Activated B cell treated with CpG ODN at 0.5 μM for 24 hours (primary cell): ENCODE measurements around the gene TGFB1. TPM values are rescaled to one million over a fixed set of nuclear protein-coding genes. Genes with fewer than 3 reads are reported as not detected.
A peak's percentile ranks its signal among the peaks of the same experiment; 100 is the strongest.

Source experiments
- ATAC-seq: fragments of 200-7000 bp; cut with Tn5 transposase; one replicate; pipeline ENCODE4 v1.10.0; 2021; ENCODE audit warnings: low read depth, mild to moderate bottlenecking, moderate library complexity
- CTCF ChIA-PET: fragments of 350-600 bp; sonication (Branson Sonifier 250); formaldehyde crosslinking; loops from one replicate; lab custom pipeline; 2021; ENCODE audit warnings: antibody characterized with exemption; lab: Charles Lee
- POLR2A ChIA-PET: fragments of 350-600 bp; sonication (Branson Sonifier 250); formaldehyde crosslinking; loops from one replicate; lab custom pipeline; 2021; ENCODE audit warnings: antibody characterized with exemption; lab: Charles Lee
- DNase-seq: peaks from one replicate; pipeline ENCODE4 v3.0.0; 2022
- H3K27ac Mint-ChIP-seq: one replicate; pipeline ENCODE4 v1.8.0; 2020; ENCODE audit warnings: mixed read lengths
- H3K27me3 Mint-ChIP-seq: one replicate; pipeline ENCODE4 v1.8.0; 2021; ENCODE audit warnings: mixed read lengths
- H3K36me3 Mint-ChIP-seq: one replicate; pipeline ENCODE4 v1.8.0; 2021; ENCODE audit warnings: low read depth, mixed read lengths
- H3K4me1 Mint-ChIP-seq: one replicate; pipeline ENCODE4 v1.8.0; 2021; ENCODE audit warnings: mixed read lengths
- H3K4me3 Mint-ChIP-seq: one replicate; pipeline ENCODE4 v1.8.0; 2020; ENCODE audit warnings: mild to moderate bottlenecking, mixed read lengths
- H3K9me3 Mint-ChIP-seq: one replicate; pipeline ENCODE4 v1.8.0; 2020; ENCODE audit warnings: mixed read lengths
- intact Hi-C: fragments of 100-400 bp; cut with micrococcal nuclease; formaldehyde crosslinking; loops from one replicate; pipeline ENCODE4 v1.15.1; 2024
- total RNA-seq: library from RNA; stranded (reverse); gene quantifications from 2 replicates; pipeline ENCODE4 v1.2.3, GENCODE V29; 2022
- TF ChIP-seq, protein P1 (sequence below): fragments of 200-600 bp; IDR thresholded peaks from one replicate; pipeline ENCODE4 v1.8.0; 2022; ENCODE audit warnings: antibody characterized with exemption, mild to moderate bottlenecking

Gene TGFB1
- total RNA-seq, 1 donor from 2014 or later, result 88.5 TPM

DNA sequence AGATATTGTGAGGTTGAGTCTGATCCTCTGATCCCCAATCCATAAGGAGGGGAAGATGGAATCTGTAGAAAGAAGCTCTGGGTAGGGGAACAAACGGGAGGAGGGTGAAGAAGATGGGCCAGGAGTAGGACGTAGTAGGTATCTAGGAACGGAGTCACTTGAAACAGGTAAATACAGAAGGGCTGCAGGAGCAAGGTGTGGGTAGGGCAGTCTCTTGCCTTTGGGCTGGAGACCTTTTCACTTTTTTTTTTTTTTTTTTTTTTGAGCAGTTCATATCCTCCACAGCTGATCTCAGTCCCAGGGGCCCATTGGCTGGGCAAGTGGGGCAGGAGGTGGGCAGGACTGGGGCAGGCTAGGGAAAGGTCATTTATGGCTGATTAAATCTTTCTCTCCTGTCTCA is 45.4 kb upstream of the TGFB1 start:
- peaks cover 45% of the 10 kb centered on the region for H3K4me1 Mint-ChIP-seq

DNA sequence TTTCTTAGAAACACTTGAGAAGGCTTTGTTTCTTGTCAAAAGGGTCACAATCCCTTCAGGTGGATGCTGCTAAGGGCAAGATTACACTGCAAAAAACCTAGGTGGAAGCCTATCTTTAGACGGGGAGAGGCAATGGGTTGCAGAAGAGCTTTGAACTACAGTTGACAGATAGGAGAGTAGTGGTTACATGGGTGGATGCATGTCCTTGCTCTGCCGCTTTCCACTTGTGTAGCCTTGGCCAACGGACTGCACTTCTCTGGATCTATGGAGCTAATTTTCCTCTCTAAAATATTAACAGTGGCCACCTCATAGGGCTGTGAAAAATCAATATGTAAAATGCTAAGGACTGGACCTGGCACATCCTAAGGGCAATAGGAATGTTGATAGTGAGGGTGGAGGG is 44.9 kb upstream of the TGFB1 start:
- H3K4me3 Mint-ChIP-seq, result peak overlapping the region; percentile 98
- POLR2A ChIA-PET, result interaction anchor here (0.6 to 1.3 kb wide), 4 partner anchors 35 to 581 kb away, joined by 3 to 5 read pairs (median 3); partner anchors contain the start of gene B9D2
- no peak overlapping the region for H3K27ac Mint-ChIP-seq
- CTCF ChIA-PET, result no interaction called here
- TF ChIP-seq, protein P1, sequence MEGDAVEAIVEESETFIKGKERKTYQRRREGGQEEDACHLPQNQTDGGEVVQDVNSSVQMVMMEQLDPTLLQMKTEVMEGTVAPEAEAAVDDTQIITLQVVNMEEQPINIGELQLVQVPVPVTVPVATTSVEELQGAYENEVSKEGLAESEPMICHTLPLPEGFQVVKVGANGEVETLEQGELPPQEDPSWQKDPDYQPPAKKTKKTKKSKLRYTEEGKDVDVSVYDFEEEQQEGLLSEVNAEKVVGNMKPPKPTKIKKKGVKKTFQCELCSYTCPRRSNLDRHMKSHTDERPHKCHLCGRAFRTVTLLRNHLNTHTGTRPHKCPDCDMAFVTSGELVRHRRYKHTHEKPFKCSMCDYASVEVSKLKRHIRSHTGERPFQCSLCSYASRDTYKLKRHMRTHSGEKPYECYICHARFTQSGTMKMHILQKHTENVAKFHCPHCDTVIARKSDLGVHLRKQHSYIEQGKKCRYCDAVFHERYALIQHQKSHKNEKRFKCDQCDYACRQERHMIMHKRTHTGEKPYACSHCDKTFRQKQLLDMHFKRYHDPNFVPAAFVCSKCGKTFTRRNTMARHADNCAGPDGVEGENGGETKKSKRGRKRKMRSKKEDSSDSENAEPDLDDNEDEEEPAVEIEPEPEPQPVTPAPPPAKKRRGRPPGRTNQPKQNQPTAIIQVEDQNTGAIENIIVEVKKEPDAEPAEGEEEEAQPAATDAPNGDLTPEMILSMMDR, result no peak
- no peaks in the 10 kb centered on the region for H3K9me3 Mint-ChIP-seq
- ATAC-seq (no peak), DNase-seq (no peak)
- no peaks in the 10 kb centered on the region for H3K27me3 Mint-ChIP-seq
- peaks cover 47% of the 10 kb centered on the region for H3K4me1 Mint-ChIP-seq
- peaks cover 25% of the 10 kb centered on the region for H3K36me3 Mint-ChIP-seq
- intact Hi-C loops, result no loop called here

More for the DNA sequence above, 45.4 kb upstream of the TGFB1 start:
- DNase-seq (no peak), ATAC-seq (no peak)
- no peaks in the 10 kb centered on the region for H3K9me3 Mint-ChIP-seq
- TF ChIP-seq, protein P1, result no peak
- H3K27ac Mint-ChIP-seq, result peak overlapping the region; percentile 57
- peaks cover 23% of the 10 kb centered on the region for H3K36me3 Mint-ChIP-seq
- intact Hi-C loops, result no loop called here
- H3K27me3 Mint-ChIP-seq, result no peaks in the 10 kb centered on the region
- peak overlapping the region; percentile 98 for H3K4me3 Mint-ChIP-seq
- POLR2A ChIA-PET, result interaction anchor here (0.6 to 1.3 kb wide), 6 partner anchors 8 to 580 kb away, joined by 3 to 5 read pairs (median 3); partner anchors contain the start of gene B9D2
- CTCF ChIA-PET, result no interaction called here

DNA sequence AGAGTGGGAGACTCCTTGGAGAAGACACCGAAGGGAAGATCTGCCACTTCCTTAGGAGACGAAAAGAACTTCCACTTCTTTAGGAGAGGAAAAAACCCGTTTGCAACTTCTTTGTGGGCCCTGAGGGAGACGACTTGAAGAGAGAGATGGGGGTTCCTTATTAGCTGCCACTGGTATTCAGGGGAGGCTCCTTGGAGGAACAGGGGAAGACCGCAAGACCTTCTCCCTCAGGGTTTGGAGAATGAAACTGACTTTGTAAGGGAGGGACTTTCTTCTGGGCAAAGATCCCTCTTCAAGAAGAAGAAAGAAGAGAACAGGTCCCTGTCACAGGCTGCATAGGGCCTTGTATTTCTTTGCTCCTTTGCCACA is 44.3 kb upstream of the TGFB1 start:
- H3K27me3 Mint-ChIP-seq, result no peaks in the 10 kb centered on the region
- no peaks in the 10 kb centered on the region for H3K9me3 Mint-ChIP-seq
- CTCF ChIA-PET, result no interaction called here
- DNase-seq, result no peak
- H3K27ac Mint-ChIP-seq, result peak overlapping the region; percentile 99
- H3K36me3 Mint-ChIP-seq, result peaks cover 24% of the 10 kb centered on the region
- peaks cover 47% of the 10 kb centered on the region for H3K4me1 Mint-ChIP-seq
- intact Hi-C loops, result no loop called here
- POLR2A ChIA-PET, result interaction anchor here (1.0 to 1.3 kb wide), 3 partner anchors 34 to 148 kb away, joined by 3 to 5 read pairs (median 3); partner anchors contain the start of gene B9D2
- TF ChIP-seq, protein P1, result no peak
- H3K4me3 Mint-ChIP-seq, result peak overlapping the region; percentile 98
- ATAC-seq, result no peak

DNA sequence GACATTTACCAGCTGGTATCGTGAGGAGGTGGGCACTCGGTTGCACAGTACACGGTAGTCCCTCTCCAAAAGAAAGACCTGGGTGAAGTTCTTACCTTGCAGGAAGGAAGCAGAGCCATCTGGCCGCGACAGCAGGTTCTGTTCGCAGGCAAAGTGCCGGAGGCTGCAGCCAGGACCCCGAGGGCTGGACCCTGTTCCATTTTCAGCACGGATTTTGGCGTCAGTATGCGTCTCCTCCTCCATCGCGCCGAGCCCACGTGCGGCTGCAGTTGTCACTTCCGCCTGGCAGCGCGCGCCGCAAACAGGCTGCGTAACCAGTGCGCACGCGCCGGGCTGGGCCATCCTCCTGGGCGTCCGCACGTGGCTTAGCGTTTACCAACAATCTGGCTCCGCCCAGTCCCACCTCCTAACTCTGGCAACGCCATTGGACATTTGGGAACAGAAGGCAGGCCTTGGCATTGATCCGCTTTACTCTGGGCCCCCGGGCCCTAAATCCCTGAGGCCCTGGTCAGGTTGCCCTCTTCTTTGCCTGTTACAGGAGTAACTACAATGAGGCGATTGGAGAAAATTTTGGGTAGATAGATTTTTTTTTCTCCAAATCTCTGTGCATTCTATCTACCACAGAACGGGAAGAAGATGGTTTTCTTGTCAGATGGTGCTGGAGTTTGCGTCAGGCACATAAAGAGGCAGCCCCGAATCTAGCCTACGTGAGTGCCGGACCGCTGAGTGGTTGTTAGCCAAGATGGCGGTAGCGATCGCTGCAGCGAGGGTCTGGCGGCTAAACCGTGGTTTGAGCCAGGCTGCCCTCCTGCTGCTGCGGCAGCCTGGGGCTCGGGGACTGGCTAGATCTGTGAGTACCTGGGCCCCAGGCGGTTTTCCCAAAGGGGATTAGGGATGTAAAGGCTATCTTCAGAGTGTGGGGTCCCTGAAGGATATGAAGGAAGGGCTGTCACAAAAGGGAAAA is 43.6 kb upstream of the TGFB1 start, which contains the start of the genes BCKDHA and EXOSC5:
Gene BCKDHA (plus strand): TSS at position 733 of the 964 bp plus-strand sequence. CDS start 10 bp downstream, at position 743.
Gene EXOSC5 (minus strand): TSS at position 274 of the 964 bp plus-strand sequence. CDS start 31 bp downstream, at position 243.
- ATAC-seq (peak; percentile 98), DNase-seq (peak; percentile 95)
- ChIA-PET CTCF (no interaction called here), POLR2A (interaction anchor here (0.5 to 1.0 kb wide), 3 partner anchors 10 to 135 kb away, joined by 3 to 5 read pairs (median 4); partner anchors contain the start of gene B9D2)
- Mint-ChIP-seq H3K4me1 (peaks cover 47% of the 10 kb centered on the region), H3K36me3 (peaks cover 28% of the 10 kb centered on the region), H3K27me3 (no peaks in the 10 kb centered on the region), H3K9me3 (no peaks in the 10 kb centered on the region), H3K4me3 (peak within 1 kb of the TSS; percentile 98), H3K27ac (peak within 1 kb of the TSS; percentile 99)
- intact Hi-C loops, result loop anchor here (1.0 kb wide), 8 partner anchors 33 to 179 kb away; partner anchors contain the start of genes B9D2, CCDC97, CEACAM21 and DMAC2
- TF ChIP-seq, protein P1, result no peak
